KBM-7 (cell line): ENCODE measurements around the gene KRTAP4-12.
"Not testable (repeated sequence)": the region's sequence is repeated elsewhere in the genome, so short reads cannot be mapped to it uniquely, and the experiment has no call there.

Source experiments
- DNase-seq: peaks from one replicate; pipeline ENCODE4 v3.0.0-alpha.2; 2015
- in situ Hi-C: fragments of 300-500 bp; cut with MboI; formaldehyde crosslinking; loops from 2 replicates; pipeline ENCODE4 v1.14.3; 2020; ENCODE audit warnings: low sequenced_read_pairs, low pct_unique_long_range_greater_than_20kb, mixed read lengths

The KRTAP4-12 gene

GRCh38 chr17:41101586-41102259, 22.3 kb downstream of the KRTAP4-12 start, which contains the start of gene KRTAP4-16:
Gene KRTAP4-16, minus strand, starts transcription at chr17:41102209. Its CDS starts 0 bp downstream, at chr17:41102209.
- in situ Hi-C loops, result no loop called here

GRCh38 chr17:41099682-41100480, 24.1 kb downstream of the KRTAP4-12 start:
- in situ Hi-C loops, result not testable (repeated sequence)
- peak; percentile 71 for DNase-seq

More at GRCh38 chr17:41101586-41102259, 22.3 kb downstream of the KRTAP4-12 start, which contains the start of gene KRTAP4-16:
- no peak for DNase-seq

GRCh38 chr17:41098481-41098880, 25.5 kb downstream of the KRTAP4-12 start:
- DNase-seq, result no peak
- in situ Hi-C loops, result no loop called here

- in situ Hi-C loops, result no loop called here
- no peak for DNase-seq
These were observed 25.9 kb downstream of the KRTAP4-12 start, which contains the start of gene KRTAP4-8 for GRCh38 chr17:41098042-41098441. Gene KRTAP4-8, minus strand, starts transcription at chr17:41098142. Its CDS starts 58 bp downstream, at chr17:41098084.

- in situ Hi-C loops, result no loop called here
- no peak for DNase-seq
These were observed 27.9 kb downstream of the KRTAP4-12 start for GRCh38 chr17:41096055-41096454.

GRCh38 chr17:41088760-41089352, 35.1 kb downstream of the KRTAP4-12 start:
- in situ Hi-C loops, result not testable (repeated sequence)

GRCh38 chr17:41084100-41084856, 39.7 kb downstream of the KRTAP4-12 start, which contains the start of gene KRTAP4-7:
Gene KRTAP4-7, plus strand, starts transcription at chr17:41084150. Its CDS starts 57 bp downstream, at chr17:41084207.
- in situ Hi-C loops, DNase-seq: not testable (repeated sequence)

More at GRCh38 chr17:41088760-41089352, 35.1 kb downstream of the KRTAP4-12 start:
- DNase-seq, result peak; percentile 63

- DNase-seq, in situ Hi-C loops: not testable (repeated sequence)
These were observed 40.6 kb downstream of the KRTAP4-12 start for GRCh38 chr17:41083427-41083826.

- in situ Hi-C loops, result no loop called here
- DNase-seq, result no peak
These were observed 41.4 kb downstream of the KRTAP4-12 start for GRCh38 chr17:41082626-41083025.

GRCh38 chr17:41076788-41077187, 47.2 kb downstream of the KRTAP4-12 start:
- DNase-seq, result no peak
- in situ Hi-C loops, result no loop called here

GRCh38 chr17:41073676-41074075, 50.3 kb downstream of the KRTAP4-12 start:
- in situ Hi-C loops, result no loop called here
- DNase-seq, result no peak
